HepG2 (cell line): Measurements from ENCODE around the gene SPRED2. TPM values are rescaled to one million over a fixed set of nuclear protein-coding genes. Genes with fewer than 3 reads are reported as not detected.
A peak's percentile ranks its signal among the peaks of the same experiment; 100 is the strongest.
"Not testable (repeated sequence)": the region's sequence is repeated elsewhere in the genome, so short reads cannot be mapped to it uniquely, and the experiment has no call there.

Experiments used
- ATAC-seq: fragments of 200-7000 bp; cut with Tn5 transposase; 3 replicates; pipeline ENCODE4 v1.9.1; 2020; ENCODE audit warnings: mild to moderate bottlenecking, moderate library complexity
- BruUV-seq: library from RNA; stranded (reverse); fragments of 400-500 nt; replicated peaks from 2 replicates; lab custom pipeline; 2021; lab: Mats Ljungman, UMichigan
- CTCF ChIA-PET: fragments of 300-600 bp; formaldehyde crosslinking; extraction: SDS; loops from one replicate; lab custom pipeline; 2021; ENCODE audit warnings: low total read pairs, inconsistent platforms, low intra/inter-chr PET ratio; lab: Yijun Ruan, JAX
- POLR2A ChIA-PET: fragments of 350-600 bp; sonication (Branson Sonifier 250); formaldehyde crosslinking; loops from one replicate; lab custom pipeline; 2020; ENCODE audit warnings: antibody characterized with exemption, inconsistent platforms; lab: Yijun Ruan, JAX
- DNase-seq: peaks from one replicate; pipeline ENCODE4 v3.0.0-alpha.2; 2015; ENCODE audit warnings: low spot score
- FAIRE-seq: peaks from 3 replicates; lab custom pipeline; 2011; peaks lifted over from hg19 to GRCh38; lab: Jason Lieb, UNC
- H2AFZ ChIP-seq: one replicate; pipeline ENCODE4 v1.6.1; 2011; ENCODE audit warnings: low read length, inconsistent platforms
- H3K27ac ChIP-seq: fragments of 300-600 bp; 3 replicates; pipeline ENCODE4 v1.8.0; 2011; ENCODE audit warnings: mixed run types, mild to moderate bottlenecking, mixed read lengths, low read length, inconsistent platforms; ENCODE audit not compliant: insufficient read depth; ENCODE audit errors: extremely low read length
- H3K27me3 ChIP-seq, 2 experiments: fragments of 200-600 bp in 1 of 2; 2 replicates in 1 of 2; 3 replicates in 1 of 2; pipeline versions ENCODE4 v1.6.0 to v1.8.0; 2011; ENCODE audit warnings: low read length in 2 of 2, mild to moderate bottlenecking in 2 of 2, moderate library complexity in 2 of 2, inconsistent platforms in 1 of 2; ENCODE audit not compliant: insufficient read depth in 2 of 2, control insufficient read depth in 1 of 2
- H3K36me3 ChIP-seq, 2 experiments: fragments of 200-600 bp in 1 of 2; replicated peaks in 1 of 2; 2 replicates in 1 of 2; 3 replicates in 1 of 2; pipeline versions ENCODE4 v1.5.1 to v1.8.0; 2011; ENCODE audit warnings: low read length in 2 of 2, inconsistent platforms in 1 of 2; ENCODE audit not compliant: insufficient read depth in 2 of 2, control insufficient read depth in 1 of 2
- H3K4me1 ChIP-seq: 2 replicates; pipeline ENCODE4 v1.5.1; 2012; ENCODE audit warnings: low read length, inconsistent platforms; ENCODE audit not compliant: insufficient read depth
- H3K4me2 ChIP-seq: 2 replicates; pipeline ENCODE4 v1.6.0; 2011; ENCODE audit warnings: low read depth, low read length, inconsistent platforms
- H3K4me3 ChIP-seq, 3 experiments: fragments of 200-600 bp in 1 of 3; sonication (generic), shearing (Covaris generic) in 1 of 3; replicated peaks in 1 of 3; 2 replicates each; pipeline ENCODE4 v1.5.1; 2011 to 2016; ENCODE audit warnings: low read length in 3 of 3, inconsistent platforms in 2 of 3, low read depth in 2 of 3, mild to moderate bottlenecking in 2 of 3, control low read depth in 1 of 3, mixed read lengths in 1 of 3; ENCODE audit not compliant: insufficient read depth in 1 of 3
- H3K79me2 ChIP-seq: one replicate; pipeline ENCODE4 v1.6.1; 2011; ENCODE audit warnings: low read length, inconsistent platforms; ENCODE audit not compliant: insufficient read depth
- H3K9ac ChIP-seq: 2 replicates; pipeline ENCODE4 v1.6.0; 2011; ENCODE audit warnings: mild to moderate bottlenecking, low read depth, low read length, inconsistent platforms; ENCODE audit not compliant: insufficient read depth
- H3K9me3 ChIP-seq: 2 replicates; pipeline ENCODE4 v1.5.1; 2012; ENCODE audit warnings: mild to moderate bottlenecking, low read length
- H4K20me1 ChIP-seq: 2 replicates; pipeline ENCODE4 v1.6.0; 2011; ENCODE audit warnings: inconsistent platforms, mild to moderate bottlenecking, low read length, moderate library complexity; ENCODE audit not compliant: insufficient read depth
- FOXC1 ChIP-seq: sonication (generic); formaldehyde crosslinking; IDR thresholded peaks from 2 replicates; pipeline ENCODE4 v1.8.0; 2022; ENCODE audit warnings: mild to moderate bottlenecking, missing genetic modification reagents, borderline replicate concordance
- FOXP1 ChIP-seq, 2 experiments: fragments of 450-650 bp in 1 of 2; IDR thresholded peaks; 2 replicates each; pipeline ENCODE4 v1.6.1; 2017 to 2018; ENCODE audit warnings: antibody characterized with exemption in 1 of 2
- NFE2 ChIP-seq: sonication (generic); formaldehyde crosslinking; IDR thresholded peaks from 2 replicates; pipeline ENCODE4 v1.4.0; 2020; ENCODE audit warnings: missing genetic modification reagents
- SALL2 ChIP-seq: sonication (generic); formaldehyde crosslinking; IDR thresholded peaks from 2 replicates; pipeline ENCODE4 v1.8.1; 2023; ENCODE audit warnings: mild to moderate bottlenecking, missing genetic modification reagents, inconsistent platforms
- TSC22D2 ChIP-seq: sonication (generic); formaldehyde crosslinking; IDR thresholded peaks from 2 replicates; pipeline ENCODE4 v1.5.1; 2020; ENCODE audit warnings: missing genetic modification reagents, mild to moderate bottlenecking, borderline replicate concordance
- XBP1 ChIP-seq: sonication (generic); formaldehyde crosslinking; IDR thresholded peaks from 2 replicates; pipeline ENCODE4 v1.5.0; 2020; ENCODE audit warnings: missing genetic modification reagents
- ZMAT5 ChIP-seq: sonication (generic); formaldehyde crosslinking; IDR thresholded peaks from 2 replicates; pipeline ENCODE4 v1.5.0; 2020; ENCODE audit warnings: mild to moderate bottlenecking, low read depth, missing genetic modification reagents, borderline replicate concordance
- ZMYM4 ChIP-seq: sonication (generic); formaldehyde crosslinking; IDR thresholded peaks from 2 replicates; pipeline ENCODE4 v1.8.1; 2023; ENCODE audit warnings: mild to moderate bottlenecking, missing genetic modification reagents
- ZNF136 ChIP-seq: sonication (generic); formaldehyde crosslinking; IDR thresholded peaks from 2 replicates; pipeline ENCODE4 v1.8.1; 2022; ENCODE audit warnings: low read depth, mild to moderate bottlenecking, moderate library complexity, missing genetic modification reagents
- ZNF496 ChIP-seq: sonication (generic); formaldehyde crosslinking; IDR thresholded peaks from 2 replicates; pipeline ENCODE4 v1.8.1; 2023; ENCODE audit warnings: mild to moderate bottlenecking, moderate library complexity, missing genetic modification reagents; ENCODE audit not compliant: insufficient replicate concordance
- ZNF569 ChIP-seq: sonication (generic); formaldehyde crosslinking; IDR thresholded peaks from 2 replicates; pipeline ENCODE4 v1.5.0; 2020; ENCODE audit warnings: mild to moderate bottlenecking, missing genetic modification reagents, moderate library complexity, borderline replicate concordance
- ZSCAN31 ChIP-seq: sonication (generic); formaldehyde crosslinking; IDR thresholded peaks from 2 replicates; pipeline ENCODE4 v1.5.0; 2020; ENCODE audit warnings: low read depth, mild to moderate bottlenecking, missing genetic modification reagents
- ZZZ3 ChIP-seq: sonication (generic); formaldehyde crosslinking; IDR thresholded peaks from 2 replicates; pipeline ENCODE4 v1.4.0; 2020; ENCODE audit warnings: missing genetic modification reagents, mild to moderate bottlenecking, borderline replicate concordance
- WGBS: methylation state at CpG from one replicate; pipeline ENCODE4 v1.1.6; 2017; ENCODE audit warnings: low lambda C conversion rate; 5-methylcytosine and 5-hydroxymethylcytosine counted together
- in situ Hi-C: cut with HindIII; loops from 2 replicates; pipeline ENCODE4 v1.10.0; 2017; ENCODE audit warnings: low pct_unique_long_range_greater_than_20kb; ENCODE audit not compliant: extremely low pct_ligation_motif_present
- intact Hi-C: fragments of 100-400 bp; cut with micrococcal nuclease; formaldehyde crosslinking; loops from one replicate; pipeline ENCODE4 v1.10.0; 2022; ENCODE audit not compliant: unreplicated experiment
- polyA plus RNA-seq, 8 experiments: library from polyadenylated mRNA; depleted of rRNA in 3 of 8; stranded (reverse) in 7 of 8; unstranded in 1 of 8; fragments of >200 nt; fragmentation: Illumina TruSeq in 4 of 8; extraction: Trizol in 4 of 8; gene quantifications; 2 replicates each; pipeline versions ENCODE4 v1.2.1 to v1.2.3, GENCODE V29; 2011 to 2016; ENCODE audit warnings: low read depth in 4 of 8, missing spikeins in 1 of 8, mixed read lengths in 1 of 8; ENCODE audit not compliant: insufficient read depth in 1 of 8
- total RNA-seq, 5 experiments: library from RNA; depleted of rRNA; stranded (reverse); fragments of >200 nt; fragmentation: Illumina TruSeq; extraction: Trizol; gene quantifications; 2 replicates each; pipeline ENCODE4 v1.2.3, GENCODE V29; 2016; ENCODE audit warnings: low read depth in 1 of 5
- TF ChIP-seq, protein P1 (sequence below): IDR thresholded peaks from 2 replicates; pipeline ENCODE4 v1.6.1; 2012; ENCODE audit warnings: low read length, improper control_type of control experiment

The SPRED2 gene
- total and polyA plus RNA-seq, 2 of the 13 experiments (the other 11 are each of a cell fraction or from before 2014, with no cell fraction given), result 13.0 to 37.0 TPM

DNA sequence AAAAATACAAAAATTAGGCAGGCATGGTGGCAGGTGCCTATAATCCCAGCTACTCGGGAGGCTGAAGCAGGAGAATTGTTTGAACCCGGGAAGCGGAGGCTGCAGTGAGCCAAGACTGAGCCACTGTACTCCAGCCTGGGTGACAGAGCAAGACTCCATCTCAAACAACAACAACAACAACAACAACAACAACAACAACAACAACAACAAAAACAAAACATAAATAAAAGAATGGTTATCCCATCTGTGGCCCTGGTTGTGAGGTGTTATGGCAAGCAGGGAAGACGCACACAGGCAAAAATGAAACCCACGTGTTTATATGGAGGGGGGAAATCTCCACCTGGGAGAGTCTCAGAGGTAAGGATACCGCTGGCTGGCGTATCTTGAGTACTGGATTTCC is 115.0 kb downstream of the SPRED2 start:
- intact Hi-C loops; H3K27ac ChIP-seq; H2AFZ ChIP-seq; H3K4me2 ChIP-seq; FAIRE-seq; H3K27me3 ChIP-seq; DNase-seq; CTCF ChIA-PET; TF ChIP-seq FOXP1 (CRISPR knock-in tag; IDR thresholded peaks at IDR 0.05): not testable (repeated sequence)
- WGBS, result over 99% methylated on average over 7 of the region's 7 CpGs
- Histone ChIP-seq H3K4me1 (peaks cover 19% of the 10 kb centered on the region), H3K36me3 (peaks cover 38 to 85% of the 10 kb centered on the region in 2 experiments)
- peak; percentile 95 for TF ChIP-seq FOXP1 (IDR thresholded peaks at IDR 0.05)
- TF ChIP-seq, all 625 proteins: peak for 1; not testable (repeated sequence) for 624
- H3K4me3 ChIP-seq, H3K9me3 ChIP-seq, in situ Hi-C loops, ATAC-seq, H3K9ac ChIP-seq, BruUV-seq, H3K79me2 ChIP-seq, H4K20me1 ChIP-seq, POLR2A ChIA-PET: not testable (repeated sequence)

DNA sequence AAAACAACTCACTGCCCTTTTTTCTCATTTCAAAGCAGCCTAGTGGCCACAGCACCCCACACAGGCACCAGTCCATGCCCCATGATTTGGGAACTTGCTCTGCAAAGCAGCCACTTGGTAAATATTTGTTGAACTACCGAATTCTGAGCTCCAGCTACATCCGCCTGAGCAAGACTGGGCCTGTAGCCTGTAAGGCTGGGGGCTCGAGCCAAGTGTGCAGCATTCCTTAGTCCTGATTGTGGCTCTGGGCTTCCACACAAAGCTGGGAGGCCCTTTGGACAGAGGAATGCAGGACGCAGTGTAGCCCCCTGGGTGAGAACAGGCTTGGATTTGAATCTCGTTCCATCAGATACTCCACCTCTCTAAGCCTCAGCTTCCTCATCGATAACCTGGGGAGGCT is 116.3 kb downstream of the SPRED2 start:
- POLR2A ChIA-PET, result no interaction called here
- no peak for ATAC-seq
- Histone ChIP-seq H3K4me2 (no peak overlapping the region), H3K27ac (no peak overlapping the region), H3K4me1 (peaks cover 18% of the 10 kb centered on the region), H3K36me3 (peaks cover 48 to 93% of the 10 kb centered on the region in 2 experiments), H3K79me2 (peaks cover 2% of the 10 kb centered on the region), H3K4me3 (no peak overlapping the region), H3K9me3 (no peaks in the 10 kb centered on the region), H2AFZ (no peak overlapping the region), H3K9ac (no peak overlapping the region), H3K27me3 (no peaks in the 10 kb centered on the region), H4K20me1 (peaks cover 4% of the 10 kb centered on the region; the same call in 1 of the 2 replicates)
- no TSS peak for BruUV-seq
- FAIRE-seq, result no peak
- CTCF ChIA-PET, result no interaction called here
- intact Hi-C loops, result no loop called here
- in situ Hi-C loops, result no loop called here
- 75% methylated on average over 6 of the region's 6 CpGs for WGBS
- no peak for DNase-seq
- TF ChIP-seq ZZZ3 (CRISPR knock-in tag), result no peak
- no peak for TF ChIP-seq FOXC1 (CRISPR knock-in tag)
- TF ChIP-seq ZNF569 (CRISPR knock-in tag), result no peak
- no peak for TF ChIP-seq ZSCAN31
- TF ChIP-seq ZNF136, result no peak
- TF ChIP-seq ZNF496 (CRISPR knock-in tag), result no peak
- no peak for TF ChIP-seq TSC22D2 (CRISPR knock-in tag)
- TF ChIP-seq, protein P1, sequence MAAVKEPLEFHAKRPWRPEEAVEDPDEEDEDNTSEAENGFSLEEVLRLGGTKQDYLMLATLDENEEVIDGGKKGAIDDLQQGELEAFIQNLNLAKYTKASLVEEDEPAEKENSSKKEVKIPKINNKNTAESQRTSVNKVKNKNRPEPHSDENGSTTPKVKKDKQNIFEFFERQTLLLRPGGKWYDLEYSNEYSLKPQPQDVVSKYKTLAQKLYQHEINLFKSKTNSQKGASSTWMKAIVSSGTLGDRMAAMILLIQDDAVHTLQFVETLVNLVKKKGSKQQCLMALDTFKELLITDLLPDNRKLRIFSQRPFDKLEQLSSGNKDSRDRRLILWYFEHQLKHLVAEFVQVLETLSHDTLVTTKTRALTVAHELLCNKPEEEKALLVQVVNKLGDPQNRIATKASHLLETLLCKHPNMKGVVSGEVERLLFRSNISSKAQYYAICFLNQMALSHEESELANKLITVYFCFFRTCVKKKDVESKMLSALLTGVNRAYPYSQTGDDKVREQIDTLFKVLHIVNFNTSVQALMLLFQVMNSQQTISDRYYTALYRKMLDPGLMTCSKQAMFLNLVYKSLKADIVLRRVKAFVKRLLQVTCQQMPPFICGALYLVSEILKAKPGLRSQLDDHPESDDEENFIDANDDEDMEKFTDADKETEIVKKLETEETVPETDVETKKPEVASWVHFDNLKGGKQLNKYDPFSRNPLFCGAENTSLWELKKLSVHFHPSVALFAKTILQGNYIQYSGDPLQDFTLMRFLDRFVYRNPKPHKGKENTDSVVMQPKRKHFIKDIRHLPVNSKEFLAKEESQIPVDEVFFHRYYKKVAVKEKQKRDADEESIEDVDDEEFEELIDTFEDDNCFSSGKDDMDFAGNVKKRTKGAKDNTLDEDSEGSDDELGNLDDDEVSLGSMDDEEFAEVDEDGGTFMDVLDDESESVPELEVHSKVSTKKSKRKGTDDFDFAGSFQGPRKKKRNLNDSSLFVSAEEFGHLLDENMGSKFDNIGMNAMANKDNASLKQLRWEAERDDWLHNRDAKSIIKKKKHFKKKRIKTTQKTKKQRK, result no peak
- no peak for TF ChIP-seq ZMAT5 (CRISPR knock-in tag)
- no peak for TF ChIP-seq ZMYM4
- no peak for TF ChIP-seq SALL2 (CRISPR knock-in tag)
- TF ChIP-seq XBP1 (CRISPR knock-in tag), result no peak
- TF ChIP-seq NFE2 (CRISPR knock-in tag), result no peak
